SH-SY5Y (cell line): ENCODE results near the gene TRIM42.

Experiments
- GATA2 ChIP-seq: IDR thresholded peaks from 2 replicates; pipeline ENCODE4 v1.6.1; 2011; ENCODE audit warnings: mild to moderate bottlenecking, low read depth, low read length
- GATA3 ChIP-seq: IDR thresholded peaks from 2 replicates; pipeline ENCODE4 v1.6.1; 2011; ENCODE audit warnings: low read depth, mild to moderate bottlenecking, low read length, moderate library complexity

GRCh38 chr3:140717921-140718320 lies 40.1 kb downstream of the TRIM42 start:
- TF ChIP-seq GATA2 (no peak), GATA3 (no peak)
